Neural cell (in vitro differentiated cells): ENCODE data around the gene BMPR1B. TPM values are rescaled to one million over a fixed set of nuclear protein-coding genes. Genes with fewer than 3 reads are reported as not detected.

Experiments used
- H2AFZ ChIP-seq: fragments of 200-600, 300-800 bp; sonication (generic), shearing (Covaris generic); 2 replicates; pipeline ENCODE4 v1.6.0; 2014; ENCODE audit warnings: low read depth, mild to moderate bottlenecking, antibody characterized with exemption, low read length, moderate library complexity
- H3F3A ChIP-seq: fragments of 200-600 bp; shearing (Covaris generic); 2 replicates; pipeline ENCODE4 v1.6.1; 2016; ENCODE audit warnings: mild to moderate bottlenecking, moderate library complexity, mixed read lengths, antibody characterized with exemption, low read length; ENCODE audit not compliant: insufficient read depth, poor library complexity, severe bottlenecking
- H3K27ac ChIP-seq: fragments of 200-600, 300-800 bp; sonication (generic), shearing (Covaris generic); 2 replicates; pipeline ENCODE4 v1.5.1; 2014; ENCODE audit warnings: mild to moderate bottlenecking, low read length, moderate library complexity
- H3K27me3 ChIP-seq: fragments of 300-800, 200-600 bp; sonication (generic), shearing (Covaris generic); 2 replicates; pipeline ENCODE4 v1.6.0; 2014; ENCODE audit warnings: mild to moderate bottlenecking, low read depth, low read length, moderate library complexity; ENCODE audit not compliant: insufficient read depth
- H3K36me3 ChIP-seq: fragments of 300-800, 200-600 bp; sonication (generic), shearing (Covaris generic); 2 replicates; pipeline ENCODE4 v1.5.1; 2014; ENCODE audit warnings: mild to moderate bottlenecking, antibody characterized with exemption, low read length, moderate library complexity; ENCODE audit not compliant: insufficient read depth
- H3K4me2 ChIP-seq: fragments of 300-800, 200-600 bp; sonication (generic), shearing (Covaris generic); 2 replicates; pipeline ENCODE4 v1.6.0; 2014; ENCODE audit warnings: mild to moderate bottlenecking, low read length
- H3K4me3 ChIP-seq: fragments of 300-800, 200-600 bp; sonication (generic), shearing (Covaris generic); 2 replicates; pipeline ENCODE4 v1.5.1; 2014; ENCODE audit warnings: mild to moderate bottlenecking, low read length, moderate library complexity
- H3K79me2 ChIP-seq: fragments of 200-600 bp; shearing (Covaris generic); replicated peaks from 2 replicates; pipeline ENCODE4 v1.6.0; 2014; ENCODE audit warnings: mild to moderate bottlenecking, low read length, moderate library complexity; ENCODE audit not compliant: insufficient read depth
- H3K9ac ChIP-seq: fragments of 300-800, 200-600 bp; sonication (generic), shearing (Covaris generic); 2 replicates; pipeline ENCODE4 v1.6.1; 2016; ENCODE audit warnings: mild to moderate bottlenecking, low read length, mixed read lengths
- H3K9me2 ChIP-seq: fragments of 200-600 bp; shearing (Covaris generic); 2 replicates; pipeline ENCODE4 v1.6.1; 2016; ENCODE audit warnings: mild to moderate bottlenecking, low read length, mixed read lengths; ENCODE audit not compliant: insufficient read depth
- H3K9me3 ChIP-seq: fragments of 200-600, 300-800 bp; sonication (generic), shearing (Covaris generic); 2 replicates; pipeline ENCODE4 v1.6.1; 2016; ENCODE audit warnings: mild to moderate bottlenecking, mixed run types, low read length, moderate library complexity, mixed read lengths
- H4K20me1 ChIP-seq: fragments of 200-600 bp; shearing (Covaris generic); 2 replicates; pipeline ENCODE4 v1.6.1; 2016; ENCODE audit warnings: mild to moderate bottlenecking, mixed run types; ENCODE audit not compliant: insufficient read depth
- EP300 ChIP-seq: fragments of 450-650 bp; conservative IDR thresholded peaks from 2 replicates; pipeline ENCODE4 v1.6.1; 2014; ENCODE audit warnings: antibody characterized with exemption, mild to moderate bottlenecking, moderate library complexity; ENCODE audit not compliant: poor library complexity, severe bottlenecking
- EZH2 ChIP-seq: fragments of 200-600, 300-800 bp; shearing (Covaris generic), sonication (generic); IDR thresholded peaks from 2 replicates; pipeline ENCODE4 v1.6.1; 2014; ENCODE audit warnings: antibody characterized with exemption, low read length, borderline replicate concordance, mild to moderate bottlenecking; ENCODE audit not compliant: insufficient read depth, poor library complexity, severe bottlenecking
- MXI1 ChIP-seq: fragments of 450-650 bp; conservative IDR thresholded peaks from 2 replicates; pipeline ENCODE4 v1.6.1; 2014; ENCODE audit warnings: antibody characterized with exemption, mild to moderate bottlenecking; ENCODE audit not compliant: poor library complexity, severe bottlenecking
- POLR2AphosphoS5 ChIP-seq: IDR thresholded peaks from 2 replicates; pipeline ENCODE4 v1.6.1; 2012
- RAD21 ChIP-seq: fragments of 450-650 bp; conservative IDR thresholded peaks from 2 replicates; pipeline ENCODE4 v1.6.1; 2014; ENCODE audit warnings: antibody characterized with exemption, mild to moderate bottlenecking, moderate library complexity
- SMC3 ChIP-seq: fragments of 450-650 bp; conservative IDR thresholded peaks from 2 replicates; pipeline ENCODE4 v1.6.1; 2014; ENCODE audit warnings: antibody characterized with exemption, mild to moderate bottlenecking, moderate library complexity; ENCODE audit not compliant: poor library complexity
- TAF1 ChIP-seq: IDR thresholded peaks from 2 replicates; pipeline ENCODE4 v1.6.1; 2012; ENCODE audit warnings: low read depth
- polyA plus RNA-seq: library from polyadenylated mRNA; depleted of rRNA; stranded (reverse); fragments of >200 nt; gene quantifications from 2 replicates; pipeline ENCODE4 v1.2.3, GENCODE V29; 2014
- TF ChIP-seq, protein P1 (sequence below): fragments of 450-650 bp; IDR thresholded peaks from 2 replicates; pipeline ENCODE4 v1.5.1; 2014; ENCODE audit warnings: antibody characterized with exemption, mild to moderate bottlenecking, moderate library complexity; ENCODE audit not compliant: poor library complexity, severe bottlenecking
- TF ChIP-seq, protein P2 (sequence below): IDR thresholded peaks from 2 replicates; pipeline ENCODE4 v1.6.1; 2012; ENCODE audit warnings: borderline replicate concordance

Gene BMPR1B
- polyA plus RNA-seq, 1 donor from 2014 or later: 1.6 TPM

DNA sequence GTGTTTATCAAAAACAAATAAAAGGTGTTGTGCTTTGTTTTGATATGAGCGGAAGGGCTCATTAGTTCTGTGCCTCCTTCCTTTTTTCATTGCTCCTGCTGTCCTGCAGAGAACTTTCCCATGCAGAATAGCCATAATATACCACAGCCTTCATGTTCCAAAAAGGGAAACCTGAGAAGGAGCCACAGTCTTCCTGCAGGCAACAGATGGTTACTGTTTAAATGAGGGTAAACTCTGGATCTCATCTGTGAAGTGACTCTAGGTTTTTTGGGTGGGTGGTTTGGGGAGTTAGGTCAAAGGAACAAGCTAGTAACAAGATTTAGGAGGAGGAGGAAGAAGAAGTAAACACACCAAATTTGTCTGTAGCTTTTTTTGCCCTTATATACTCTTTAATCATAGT lies 131.8 kb downstream of the BMPR1B start:
- no peak overlapping the region for H3K4me3 ChIP-seq
- H3K27ac ChIP-seq: no peak overlapping the region
- H4K20me1 ChIP-seq: no peaks in the 10 kb centered on the region
- no peaks in the 10 kb centered on the region for H3K79me2 ChIP-seq
- no peak overlapping the region for H2AFZ ChIP-seq
- no peaks in the 10 kb centered on the region for H3K9me2 ChIP-seq
- no peak overlapping the region for H3K4me2 ChIP-seq
- TF ChIP-seq EZH2: no peak
- no peak for TF ChIP-seq EP300
- no peak for TF ChIP-seq POLR2AphosphoS5
- TF ChIP-seq, protein P1, sequence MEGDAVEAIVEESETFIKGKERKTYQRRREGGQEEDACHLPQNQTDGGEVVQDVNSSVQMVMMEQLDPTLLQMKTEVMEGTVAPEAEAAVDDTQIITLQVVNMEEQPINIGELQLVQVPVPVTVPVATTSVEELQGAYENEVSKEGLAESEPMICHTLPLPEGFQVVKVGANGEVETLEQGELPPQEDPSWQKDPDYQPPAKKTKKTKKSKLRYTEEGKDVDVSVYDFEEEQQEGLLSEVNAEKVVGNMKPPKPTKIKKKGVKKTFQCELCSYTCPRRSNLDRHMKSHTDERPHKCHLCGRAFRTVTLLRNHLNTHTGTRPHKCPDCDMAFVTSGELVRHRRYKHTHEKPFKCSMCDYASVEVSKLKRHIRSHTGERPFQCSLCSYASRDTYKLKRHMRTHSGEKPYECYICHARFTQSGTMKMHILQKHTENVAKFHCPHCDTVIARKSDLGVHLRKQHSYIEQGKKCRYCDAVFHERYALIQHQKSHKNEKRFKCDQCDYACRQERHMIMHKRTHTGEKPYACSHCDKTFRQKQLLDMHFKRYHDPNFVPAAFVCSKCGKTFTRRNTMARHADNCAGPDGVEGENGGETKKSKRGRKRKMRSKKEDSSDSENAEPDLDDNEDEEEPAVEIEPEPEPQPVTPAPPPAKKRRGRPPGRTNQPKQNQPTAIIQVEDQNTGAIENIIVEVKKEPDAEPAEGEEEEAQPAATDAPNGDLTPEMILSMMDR: no peak
- TF ChIP-seq, protein P2, sequence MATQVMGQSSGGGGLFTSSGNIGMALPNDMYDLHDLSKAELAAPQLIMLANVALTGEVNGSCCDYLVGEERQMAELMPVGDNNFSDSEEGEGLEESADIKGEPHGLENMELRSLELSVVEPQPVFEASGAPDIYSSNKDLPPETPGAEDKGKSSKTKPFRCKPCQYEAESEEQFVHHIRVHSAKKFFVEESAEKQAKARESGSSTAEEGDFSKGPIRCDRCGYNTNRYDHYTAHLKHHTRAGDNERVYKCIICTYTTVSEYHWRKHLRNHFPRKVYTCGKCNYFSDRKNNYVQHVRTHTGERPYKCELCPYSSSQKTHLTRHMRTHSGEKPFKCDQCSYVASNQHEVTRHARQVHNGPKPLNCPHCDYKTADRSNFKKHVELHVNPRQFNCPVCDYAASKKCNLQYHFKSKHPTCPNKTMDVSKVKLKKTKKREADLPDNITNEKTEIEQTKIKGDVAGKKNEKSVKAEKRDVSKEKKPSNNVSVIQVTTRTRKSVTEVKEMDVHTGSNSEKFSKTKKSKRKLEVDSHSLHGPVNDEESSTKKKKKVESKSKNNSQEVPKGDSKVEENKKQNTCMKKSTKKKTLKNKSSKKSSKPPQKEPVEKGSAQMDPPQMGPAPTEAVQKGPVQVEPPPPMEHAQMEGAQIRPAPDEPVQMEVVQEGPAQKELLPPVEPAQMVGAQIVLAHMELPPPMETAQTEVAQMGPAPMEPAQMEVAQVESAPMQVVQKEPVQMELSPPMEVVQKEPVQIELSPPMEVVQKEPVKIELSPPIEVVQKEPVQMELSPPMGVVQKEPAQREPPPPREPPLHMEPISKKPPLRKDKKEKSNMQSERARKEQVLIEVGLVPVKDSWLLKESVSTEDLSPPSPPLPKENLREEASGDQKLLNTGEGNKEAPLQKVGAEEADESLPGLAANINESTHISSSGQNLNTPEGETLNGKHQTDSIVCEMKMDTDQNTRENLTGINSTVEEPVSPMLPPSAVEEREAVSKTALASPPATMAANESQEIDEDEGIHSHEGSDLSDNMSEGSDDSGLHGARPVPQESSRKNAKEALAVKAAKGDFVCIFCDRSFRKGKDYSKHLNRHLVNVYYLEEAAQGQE: no peak
- no peak for TF ChIP-seq RAD21
- TF ChIP-seq SMC3: no peak
- no peak for TF ChIP-seq MXI1
- no peak for TF ChIP-seq TAF1
- H3K9me3 ChIP-seq: no peaks in the 10 kb centered on the region
- H3K36me3 ChIP-seq: no peaks in the 10 kb centered on the region
- H3K9ac ChIP-seq: no peak overlapping the region
- H3K27me3 ChIP-seq: no peaks in the 10 kb centered on the region
- H3F3A ChIP-seq: no peaks in the 10 kb centered on the region

DNA sequence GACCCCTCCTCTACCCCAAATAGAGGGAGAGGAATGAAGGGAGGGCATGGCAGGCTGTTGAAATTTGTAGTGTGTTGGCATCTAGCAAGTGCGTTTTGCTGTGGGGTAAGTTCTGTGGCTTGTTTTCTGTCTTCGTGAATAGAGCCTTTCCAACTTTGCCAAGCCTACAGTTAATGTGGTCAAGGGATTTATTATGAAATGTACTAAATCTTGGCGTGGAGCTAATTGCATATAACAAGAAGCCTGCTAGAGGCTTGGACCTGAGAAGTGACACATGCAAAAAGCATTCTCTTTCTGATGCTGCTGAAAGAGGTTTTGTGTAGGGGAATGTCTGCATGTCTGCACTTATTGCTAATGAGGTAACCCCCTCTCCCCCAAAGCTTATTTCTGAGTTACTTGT lies 132.2 kb downstream of the BMPR1B start:
- H4K20me1 ChIP-seq: no peaks in the 10 kb centered on the region
- H3K9me2 ChIP-seq: no peaks in the 10 kb centered on the region
- H3K9ac ChIP-seq: no peak overlapping the region
- no peak overlapping the region for H3K4me2 ChIP-seq
- no peaks in the 10 kb centered on the region for H3F3A ChIP-seq
- H3K4me3 ChIP-seq: no peak overlapping the region
- H3K9me3 ChIP-seq: no peaks in the 10 kb centered on the region
- no peak overlapping the region for H3K27ac ChIP-seq
- H2AFZ ChIP-seq: no peak overlapping the region
- TF ChIP-seq TAF1: no peak
- TF ChIP-seq MXI1: no peak
- TF ChIP-seq RAD21: no peak
- TF ChIP-seq POLR2AphosphoS5: no peak
- TF ChIP-seq, protein P2: no peak
- no peak for TF ChIP-seq EP300
- TF ChIP-seq EZH2: no peak
- TF ChIP-seq SMC3: no peak
- TF ChIP-seq, protein P1: no peak
- H3K27me3 ChIP-seq: no peaks in the 10 kb centered on the region
- no peaks in the 10 kb centered on the region for H3K36me3 ChIP-seq
- H3K79me2 ChIP-seq: no peaks in the 10 kb centered on the region
